ENCODE data around the gene HDAC4.
"Not testable (repeated sequence)": the region's sequence is repeated elsewhere in the genome, so short reads cannot be mapped to it uniquely, and the experiment has no call there.

- TF ChIP-seq, protein P1, sequence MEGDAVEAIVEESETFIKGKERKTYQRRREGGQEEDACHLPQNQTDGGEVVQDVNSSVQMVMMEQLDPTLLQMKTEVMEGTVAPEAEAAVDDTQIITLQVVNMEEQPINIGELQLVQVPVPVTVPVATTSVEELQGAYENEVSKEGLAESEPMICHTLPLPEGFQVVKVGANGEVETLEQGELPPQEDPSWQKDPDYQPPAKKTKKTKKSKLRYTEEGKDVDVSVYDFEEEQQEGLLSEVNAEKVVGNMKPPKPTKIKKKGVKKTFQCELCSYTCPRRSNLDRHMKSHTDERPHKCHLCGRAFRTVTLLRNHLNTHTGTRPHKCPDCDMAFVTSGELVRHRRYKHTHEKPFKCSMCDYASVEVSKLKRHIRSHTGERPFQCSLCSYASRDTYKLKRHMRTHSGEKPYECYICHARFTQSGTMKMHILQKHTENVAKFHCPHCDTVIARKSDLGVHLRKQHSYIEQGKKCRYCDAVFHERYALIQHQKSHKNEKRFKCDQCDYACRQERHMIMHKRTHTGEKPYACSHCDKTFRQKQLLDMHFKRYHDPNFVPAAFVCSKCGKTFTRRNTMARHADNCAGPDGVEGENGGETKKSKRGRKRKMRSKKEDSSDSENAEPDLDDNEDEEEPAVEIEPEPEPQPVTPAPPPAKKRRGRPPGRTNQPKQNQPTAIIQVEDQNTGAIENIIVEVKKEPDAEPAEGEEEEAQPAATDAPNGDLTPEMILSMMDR (conservative IDR thresholded peaks at IDR 0.05; ENCODE audit: low read depth, low read length), result not testable (repeated sequence)
- TF ChIP-seq POLR2A (IDR thresholded peaks at IDR 0.05; ENCODE audit: low read depth, low read length); SMC3 (IDR thresholded peaks at IDR 0.05; ENCODE audit: low read depth, low read length); RFX5 (IDR thresholded peaks at IDR 0.05; ENCODE audit: low read depth, low read length); CEBPB (IDR thresholded peaks at IDR 0.05; ENCODE audit: low read depth, low read length); MXI1 (IDR thresholded peaks at IDR 0.05; ENCODE audit: borderline replicate concordance, low read depth, low read length); FOS (IDR thresholded peaks at IDR 0.05; ENCODE audit: low read depth, low read length); CHD1 (IDR thresholded peaks at IDR 0.05; ENCODE audit: low read depth, low read length); NFE2L2 (IDR thresholded peaks at IDR 0.05; ENCODE audit: low read depth, low read length); MAFK (IDR thresholded peaks at IDR 0.05; ENCODE audit: low read depth, low read length): not testable (repeated sequence)
- TF ChIP-seq, protein P2, sequence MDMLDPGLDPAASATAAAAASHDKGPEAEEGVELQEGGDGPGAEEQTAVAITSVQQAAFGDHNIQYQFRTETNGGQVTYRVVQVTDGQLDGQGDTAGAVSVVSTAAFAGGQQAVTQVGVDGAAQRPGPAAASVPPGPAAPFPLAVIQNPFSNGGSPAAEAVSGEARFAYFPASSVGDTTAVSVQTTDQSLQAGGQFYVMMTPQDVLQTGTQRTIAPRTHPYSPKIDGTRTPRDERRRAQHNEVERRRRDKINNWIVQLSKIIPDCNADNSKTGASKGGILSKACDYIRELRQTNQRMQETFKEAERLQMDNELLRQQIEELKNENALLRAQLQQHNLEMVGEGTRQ (IDR thresholded peaks at IDR 0.05; ENCODE audit: low read depth, low read length), result not testable (repeated sequence)
- TF ChIP-seq, protein P3, sequence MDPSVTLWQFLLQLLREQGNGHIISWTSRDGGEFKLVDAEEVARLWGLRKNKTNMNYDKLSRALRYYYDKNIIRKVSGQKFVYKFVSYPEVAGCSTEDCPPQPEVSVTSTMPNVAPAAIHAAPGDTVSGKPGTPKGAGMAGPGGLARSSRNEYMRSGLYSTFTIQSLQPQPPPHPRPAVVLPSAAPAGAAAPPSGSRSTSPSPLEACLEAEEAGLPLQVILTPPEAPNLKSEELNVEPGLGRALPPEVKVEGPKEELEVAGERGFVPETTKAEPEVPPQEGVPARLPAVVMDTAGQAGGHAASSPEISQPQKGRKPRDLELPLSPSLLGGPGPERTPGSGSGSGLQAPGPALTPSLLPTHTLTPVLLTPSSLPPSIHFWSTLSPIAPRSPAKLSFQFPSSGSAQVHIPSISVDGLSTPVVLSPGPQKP (IDR thresholded peaks at IDR 0.05; ENCODE audit: borderline replicate concordance, low read depth, low read length), result not testable (repeated sequence)
Observed at GRCh38 chr2:239176138-239176803, 224.5 kb downstream of the HDAC4 start.

Data from IMR-90 (cell line).